ENCODE measurements around the gene RAB9B.

The RAB9B gene

GRCh38 chrX:103861200-103861599 lies 29.1 kb upstream of the RAB9B start:
- ChIA-PET POLR2A (ENCODE audit: low non-redundant PET) (no interaction called here), CTCF (interaction anchor here (0.6 to 0.9 kb wide), 2 partner anchors 16 to 83 kb away, joined by 3 to 4 read pairs; no protein-coding TSS in a partner anchor)
- no peak for TF ChIP-seq CTCF (conservative IDR thresholded peaks at IDR 0.05; ENCODE audit: low read depth)
- DNase-seq (ENCODE audit: low spot score): peak; percentile 4
- H3K27ac ChIP-seq: no peak overlapping the region

GRCh38 chrX:103849558-103849957 lies 17.5 kb upstream of the RAB9B start:
- H3K27ac ChIP-seq: no peak overlapping the region
- no peak for TF ChIP-seq CTCF (conservative IDR thresholded peaks at IDR 0.05; ENCODE audit: low read depth)
- no peak for DNase-seq (ENCODE audit: low spot score)
- POLR2A ChIA-PET (ENCODE audit: low non-redundant PET): no interaction called here
- CTCF ChIA-PET: no interaction called here

- TF ChIP-seq CTCF (conservative IDR thresholded peaks at IDR 0.05; ENCODE audit: low read depth): no peak
- ChIA-PET CTCF (no interaction called here), POLR2A (ENCODE audit: low non-redundant PET) (no interaction called here)
- no peak for DNase-seq (ENCODE audit: low spot score)
- no peak overlapping the region for H3K27ac ChIP-seq
Observed at GRCh38 chrX:103847174-103847870, 15.3 kb upstream of the RAB9B start.

- ChIA-PET CTCF (no interaction called here), POLR2A (ENCODE audit: low non-redundant PET) (no interaction called here)
- DNase-seq (ENCODE audit: low spot score): no peak
- TF ChIP-seq CTCF (conservative IDR thresholded peaks at IDR 0.05; ENCODE audit: low read depth): no peak
- no peak overlapping the region for H3K27ac ChIP-seq
Observed at GRCh38 chrX:103846386-103846785, 14.3 kb upstream of the RAB9B start.

GRCh38 chrX:103845165-103845653 lies 13.2 kb upstream of the RAB9B start:
- peak; percentile 64 for TF ChIP-seq CTCF (conservative IDR thresholded peaks at IDR 0.05; ENCODE audit: low read depth)
- CTCF ChIA-PET: interaction anchor here (0.6 to 1.7 kb wide), 5 partner anchors 13 to 299 kb away, joined by 3 to 12 read pairs (median 4); partner anchors contain the start of gene RAB9B
- H3K27ac ChIP-seq: no peak overlapping the region
- DNase-seq (ENCODE audit: low spot score): peak; percentile 46
- POLR2A ChIA-PET (ENCODE audit: low non-redundant PET): no interaction called here

- no peak overlapping the region for H3K27ac ChIP-seq
- CTCF ChIA-PET: no interaction called here
- DNase-seq (ENCODE audit: low spot score): no peak
- POLR2A ChIA-PET (ENCODE audit: low non-redundant PET): no interaction called here
- no peak for TF ChIP-seq CTCF (conservative IDR thresholded peaks at IDR 0.05; ENCODE audit: low read depth)
Observed at GRCh38 chrX:103839404-103839803, 7.3 kb upstream of the RAB9B start.

Measured in RWPE1 (cell line).